Measurements from ENCODE around the gene ATE1. TPM values are rescaled to one million over a fixed set of nuclear protein-coding genes. Genes with fewer than 3 reads are reported as not detected.
"Not testable (repeated sequence)": the region's sequence is repeated elsewhere in the genome, so short reads cannot be mapped to it uniquely, and the experiment has no call there.

ATE1 gene
- total RNA-seq, 1 donor from 2014 or later, result 73.3 TPM

- DNase-seq, result no peak
These were observed 144.0 kb downstream of the ATE1 start for GRCh38 chr10:121783782-121784372.

GRCh38 chr10:121781101-121781500 lies 146.7 kb downstream of the ATE1 start:
- DNase-seq, result no peak

GRCh38 chr10:121774813-121775212 lies 153.0 kb downstream of the ATE1 start:
- no peak for DNase-seq

- no peak for DNase-seq
These were observed 153.4 kb downstream of the ATE1 start for GRCh38 chr10:121774404-121774803.

GRCh38 chr10:121772884-121773283 lies 154.9 kb downstream of the ATE1 start:
- no peak for DNase-seq

DNA sequence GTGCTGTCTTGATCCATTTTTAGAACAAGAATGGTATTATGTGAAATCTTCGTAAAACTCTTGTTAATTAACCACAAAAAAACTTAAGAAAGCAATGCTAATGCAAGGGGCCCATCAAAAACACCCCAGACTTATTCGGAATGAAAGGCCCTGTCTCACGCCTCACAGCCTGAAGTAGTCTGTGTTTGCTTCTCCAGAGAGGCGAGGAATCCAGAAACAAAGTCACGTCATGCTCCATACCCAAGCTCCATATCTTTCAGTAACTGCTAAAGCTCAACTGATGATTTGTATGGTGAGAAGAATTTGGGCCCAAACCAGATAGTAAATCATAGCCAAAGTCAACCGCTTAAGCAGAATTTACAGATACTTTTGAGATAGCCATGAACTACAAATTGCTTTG lies 155.4 kb downstream of the ATE1 start:
- no peak for DNase-seq

DNA sequence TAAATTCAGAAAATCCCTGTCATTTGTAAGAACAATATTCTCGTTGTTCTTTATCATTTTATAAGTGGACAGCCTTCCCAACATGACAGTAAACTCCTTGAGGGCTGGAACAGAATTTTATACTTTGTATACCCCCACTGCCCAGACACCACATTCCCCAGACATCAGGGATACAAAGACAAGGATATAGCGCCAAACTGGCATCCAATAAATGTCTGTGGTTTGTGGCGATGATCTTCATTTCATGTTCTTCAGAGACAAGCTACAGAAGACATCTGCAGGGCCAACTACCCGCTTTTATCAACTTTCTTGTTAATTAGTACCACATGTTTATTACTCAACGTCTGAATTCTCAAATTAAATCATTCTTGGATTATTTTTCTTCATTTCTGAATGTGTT lies 155.9 kb downstream of the ATE1 start:
- DNase-seq, result no peak

DNA sequence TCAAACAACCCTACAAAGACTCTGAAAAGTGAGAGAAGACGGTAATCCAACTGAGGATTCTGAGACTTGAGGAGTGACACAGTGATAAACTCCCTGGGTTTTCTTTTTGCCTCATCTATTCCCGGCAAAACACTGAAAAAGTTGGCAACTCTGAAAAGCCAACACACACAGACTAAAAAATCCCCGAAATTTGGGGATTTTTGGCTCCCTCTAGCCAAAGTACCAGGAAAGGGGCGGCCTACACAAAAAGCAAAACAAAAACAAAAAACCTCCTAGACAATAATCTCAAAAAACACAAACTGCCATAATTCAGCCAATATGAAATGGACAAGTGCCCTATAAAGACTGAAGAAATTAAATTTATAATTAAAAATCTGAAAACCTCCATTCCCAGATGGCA lies 161.4 kb downstream of the ATE1 start:
- no peak for DNase-seq

DNA sequence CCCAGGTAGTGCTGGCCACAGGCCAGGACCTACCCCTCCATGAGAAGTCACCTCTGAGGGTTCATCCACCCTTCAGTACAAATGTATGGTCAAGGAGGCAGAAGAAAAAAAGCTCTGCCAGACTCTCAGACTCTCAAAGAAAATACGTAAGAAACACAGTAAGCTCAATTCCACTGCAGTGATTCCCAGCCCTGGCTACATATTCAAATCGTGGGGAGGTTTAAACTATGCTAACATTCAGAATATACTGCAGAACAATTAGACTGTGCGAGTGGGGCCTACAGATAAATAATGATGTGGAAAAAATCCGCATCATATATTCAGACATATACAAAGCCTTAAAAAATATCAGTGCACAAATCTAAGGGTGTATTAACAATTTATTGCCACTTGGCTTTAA lies 162.6 kb downstream of the ATE1 start:
- DNase-seq, result no peak

DNA sequence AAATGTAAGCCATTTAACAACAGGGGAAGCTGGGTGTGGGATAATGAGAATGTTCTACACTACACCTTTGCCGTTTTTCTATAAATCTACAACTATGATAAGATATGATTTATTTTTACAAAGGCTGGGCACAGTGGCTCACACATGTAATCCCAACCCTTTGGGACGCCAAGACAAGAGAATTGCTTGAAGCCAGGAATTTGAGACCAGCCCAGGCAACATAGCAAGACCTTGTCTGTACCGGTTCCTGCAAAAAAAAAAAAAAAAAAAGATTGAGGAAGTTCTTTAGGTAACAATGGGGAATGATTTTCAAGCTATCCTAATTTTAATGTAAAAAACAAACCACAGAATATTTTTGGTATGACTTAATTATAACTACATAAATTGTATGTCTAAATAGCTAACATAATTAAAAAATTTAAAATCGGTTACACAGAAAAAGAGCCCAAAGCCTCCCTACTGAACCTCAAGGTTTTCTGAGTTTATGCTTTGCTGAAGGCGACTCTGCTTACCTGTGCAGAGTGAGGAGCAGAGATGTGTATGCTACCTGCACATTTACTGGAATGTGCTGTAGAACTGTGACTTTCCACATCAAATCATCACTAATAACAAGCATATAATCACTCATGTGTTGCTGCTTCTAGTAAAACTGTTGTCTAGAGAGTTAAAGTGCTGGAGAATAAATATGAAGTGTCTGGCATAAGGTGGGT lies 163.4 kb downstream of the ATE1 start:
- DNase-seq, result no peak

GRCh38 chr10:121757241-121757640 lies 170.6 kb downstream of the ATE1 start:
- not testable (repeated sequence) for DNase-seq

- not testable (repeated sequence) for DNase-seq
These were observed 172.3 kb downstream of the ATE1 start for GRCh38 chr10:121755496-121755895.

- no peak for DNase-seq
These were observed 173.2 kb downstream of the ATE1 start for GRCh38 chr10:121754666-121755065.

- DNase-seq, result no peak
These were observed 173.9 kb downstream of the ATE1 start for GRCh38 chr10:121753726-121754476.

DNA sequence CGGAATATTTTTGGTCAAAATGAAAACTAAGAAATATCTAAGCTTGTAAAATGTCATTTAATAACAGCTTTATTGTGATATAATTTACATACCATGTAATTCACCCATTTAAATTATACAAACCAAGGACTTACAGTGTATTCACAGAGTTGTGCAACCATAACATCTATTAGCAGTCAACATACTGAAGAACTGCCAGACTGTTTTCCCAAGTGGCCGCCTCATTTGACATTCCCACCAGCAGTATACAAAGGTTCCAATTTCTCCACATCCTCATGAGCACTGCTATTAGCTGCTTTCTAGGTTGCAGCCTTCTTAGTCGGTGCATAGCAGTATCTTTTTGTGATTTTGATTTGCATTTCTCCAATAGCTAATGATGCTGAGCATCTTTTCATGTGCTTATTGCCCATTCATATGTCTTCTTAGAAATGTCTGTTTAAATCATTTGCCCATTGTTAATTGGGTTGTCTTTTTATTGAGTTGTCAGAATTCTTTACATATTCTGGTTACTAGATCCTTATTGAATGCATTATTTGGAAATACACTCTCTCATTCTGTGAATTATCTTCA lies 176.6 kb downstream of the ATE1 start:
- no peak for DNase-seq

GRCh38 chr10:121747163-121747775 lies 180.6 kb downstream of the ATE1 start:
- DNase-seq, result no peak

- DNase-seq, result no peak
These were observed 186.5 kb downstream of the ATE1 start for GRCh38 chr10:121741248-121741792.

DNA sequence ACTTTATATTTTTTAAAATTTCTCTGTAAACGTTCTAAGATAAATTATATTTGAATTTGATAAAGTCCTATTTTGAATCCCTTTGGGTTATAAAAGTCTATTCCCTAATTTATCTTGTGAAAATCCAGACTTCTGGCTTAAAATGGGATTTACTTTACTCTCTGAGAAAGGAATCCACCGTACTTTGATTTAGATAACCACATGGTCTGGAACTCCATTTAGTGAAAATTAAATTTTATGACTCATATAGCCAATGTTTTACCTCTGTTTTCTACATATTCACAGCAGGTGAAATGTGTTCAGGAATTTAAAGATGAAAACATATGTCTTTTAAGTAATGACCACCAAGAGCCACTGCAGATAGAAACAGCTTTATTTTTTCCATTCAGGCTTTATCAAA lies 187.8 kb downstream of the ATE1 start:
- no peak for DNase-seq

GRCh38 chr10:121739114-121739513 lies 188.7 kb downstream of the ATE1 start:
- no peak for DNase-seq

DNA sequence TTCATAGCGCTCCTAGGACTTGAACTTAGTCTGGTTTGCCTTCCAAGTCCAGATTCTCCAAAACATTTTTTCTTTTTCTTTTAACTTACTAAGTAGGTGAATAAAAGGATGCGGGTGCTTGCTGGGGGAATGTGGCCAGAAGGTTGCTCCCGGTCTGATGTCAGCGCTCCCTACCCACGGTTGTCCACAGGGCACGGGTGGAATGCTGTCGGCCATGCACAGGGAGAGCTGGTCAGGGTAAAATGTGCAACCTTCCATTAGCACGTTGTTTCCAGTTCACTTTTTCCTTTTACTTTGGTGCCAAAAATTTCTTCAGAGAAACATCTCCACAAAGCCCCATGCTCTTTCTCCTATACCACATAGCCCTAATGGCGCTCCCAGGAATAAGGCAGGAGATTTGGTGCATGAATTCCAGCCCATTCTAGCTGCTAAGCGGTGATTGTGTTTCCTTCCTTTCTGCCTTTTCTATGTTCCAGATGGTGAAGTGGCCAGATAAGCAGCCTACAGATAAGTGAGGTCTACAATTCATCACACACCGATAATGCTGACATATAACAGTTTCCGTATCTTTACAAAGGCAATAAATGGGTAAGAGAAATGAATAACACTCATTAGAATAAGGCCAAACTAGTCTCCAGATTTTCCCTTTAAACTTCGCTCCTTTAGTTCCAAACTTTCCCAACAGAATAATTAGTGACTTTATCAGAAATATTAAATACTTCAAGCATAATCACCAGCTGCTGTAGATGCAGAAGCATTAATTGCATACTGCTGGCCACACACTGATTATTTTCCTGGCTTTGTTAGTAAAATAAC lies 191.3 kb downstream of the ATE1 start:
- DNase-seq, result no peak

DNA sequence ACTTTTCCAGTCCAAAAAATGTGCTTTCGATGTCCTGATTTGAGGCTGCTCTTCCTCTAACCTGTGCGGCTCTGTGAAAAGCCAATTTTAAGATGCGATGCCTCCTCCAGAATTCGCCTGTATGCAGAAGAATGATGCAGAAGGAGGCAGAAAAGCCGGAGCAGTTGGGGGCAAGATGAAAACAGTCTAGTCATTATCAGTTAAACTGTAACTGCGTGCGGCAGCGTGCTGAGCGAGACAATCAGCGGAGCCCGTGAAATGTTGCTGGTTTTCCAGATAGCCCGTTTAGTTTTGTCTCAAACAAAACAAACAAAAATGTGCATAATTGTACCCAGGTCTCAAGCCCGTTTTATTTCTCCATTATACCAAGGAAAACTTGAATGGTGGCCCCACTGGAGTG lies 192.6 kb downstream of the ATE1 start:
- DNase-seq, result no peak

All from occipital lobe (tissue), 2 donors.